HepG2 (cell line): ENCODE results near the gene SP1. TPM values are rescaled to one million over a fixed set of nuclear protein-coding genes. Genes with fewer than 3 reads are reported as not detected.

ENCODE experiments used
- ATAC-seq: fragments of 200-7000 bp; cut with Tn5 transposase; 3 replicates; pipeline ENCODE4 v1.9.1; 2020; ENCODE audit warnings: mild to moderate bottlenecking, moderate library complexity
- BruUV-seq: library from RNA; stranded (reverse); fragments of 400-500 nt; replicated peaks from 2 replicates; lab custom pipeline; 2021; lab: Mats Ljungman, UMichigan
- CTCF ChIA-PET: fragments of 300-600 bp; formaldehyde crosslinking; extraction: SDS; loops from one replicate; lab custom pipeline; 2021; ENCODE audit warnings: low total read pairs, inconsistent platforms, low intra/inter-chr PET ratio; lab: Yijun Ruan, JAX
- POLR2A ChIA-PET: fragments of 350-600 bp; sonication (Branson Sonifier 250); formaldehyde crosslinking; loops from one replicate; lab custom pipeline; 2020; ENCODE audit warnings: antibody characterized with exemption, inconsistent platforms; lab: Yijun Ruan, JAX
- DNase-seq: peaks from one replicate; pipeline ENCODE4 v3.0.0-alpha.2; 2015; ENCODE audit warnings: low spot score
- FAIRE-seq: peaks from 3 replicates; lab custom pipeline; 2011; peaks lifted over from hg19 to GRCh38; lab: Jason Lieb, UNC
- H2AFZ ChIP-seq: one replicate; pipeline ENCODE4 v1.6.1; 2011; ENCODE audit warnings: low read length, inconsistent platforms
- H3K27ac ChIP-seq: fragments of 300-600 bp; 3 replicates; pipeline ENCODE4 v1.8.0; 2011; ENCODE audit warnings: mixed run types, mild to moderate bottlenecking, mixed read lengths, low read length, inconsistent platforms; ENCODE audit not compliant: insufficient read depth; ENCODE audit errors: extremely low read length
- H3K27me3 ChIP-seq, 2 experiments: fragments of 200-600 bp in 1 of 2; 2 replicates in 1 of 2; 3 replicates in 1 of 2; pipeline versions ENCODE4 v1.6.0 to v1.8.0; 2011; ENCODE audit warnings: low read length in 2 of 2, mild to moderate bottlenecking in 2 of 2, moderate library complexity in 2 of 2, inconsistent platforms in 1 of 2; ENCODE audit not compliant: insufficient read depth in 2 of 2, control insufficient read depth in 1 of 2
- H3K36me3 ChIP-seq, 2 experiments: fragments of 200-600 bp in 1 of 2; replicated peaks in 1 of 2; 2 replicates in 1 of 2; 3 replicates in 1 of 2; pipeline versions ENCODE4 v1.5.1 to v1.8.0; 2011; ENCODE audit warnings: low read length in 2 of 2, inconsistent platforms in 1 of 2; ENCODE audit not compliant: insufficient read depth in 2 of 2, control insufficient read depth in 1 of 2
- H3K4me1 ChIP-seq: 2 replicates; pipeline ENCODE4 v1.5.1; 2012; ENCODE audit warnings: low read length, inconsistent platforms; ENCODE audit not compliant: insufficient read depth
- H3K4me2 ChIP-seq: 2 replicates; pipeline ENCODE4 v1.6.0; 2011; ENCODE audit warnings: low read depth, low read length, inconsistent platforms
- H3K4me3 ChIP-seq, 3 experiments: fragments of 200-600 bp in 1 of 3; sonication (generic), shearing (Covaris generic) in 1 of 3; replicated peaks in 1 of 3; 2 replicates each; pipeline ENCODE4 v1.5.1; 2011 to 2016; ENCODE audit warnings: low read length in 3 of 3, inconsistent platforms in 2 of 3, low read depth in 2 of 3, mild to moderate bottlenecking in 2 of 3, control low read depth in 1 of 3, mixed read lengths in 1 of 3; ENCODE audit not compliant: insufficient read depth in 1 of 3
- H3K79me2 ChIP-seq: one replicate; pipeline ENCODE4 v1.6.1; 2011; ENCODE audit warnings: low read length, inconsistent platforms; ENCODE audit not compliant: insufficient read depth
- H3K9ac ChIP-seq: 2 replicates; pipeline ENCODE4 v1.6.0; 2011; ENCODE audit warnings: mild to moderate bottlenecking, low read depth, low read length, inconsistent platforms; ENCODE audit not compliant: insufficient read depth
- H3K9me3 ChIP-seq: 2 replicates; pipeline ENCODE4 v1.5.1; 2012; ENCODE audit warnings: mild to moderate bottlenecking, low read length
- H4K20me1 ChIP-seq: 2 replicates; pipeline ENCODE4 v1.6.0; 2011; ENCODE audit warnings: inconsistent platforms, mild to moderate bottlenecking, low read length, moderate library complexity; ENCODE audit not compliant: insufficient read depth
- CTCF ChIP-seq: sonication (generic); formaldehyde crosslinking; IDR thresholded peaks from 2 replicates; pipeline ENCODE4 v1.5.0; 2020; ENCODE audit warnings: mild to moderate bottlenecking, missing genetic modification reagents, moderate library complexity
- DNMT3B ChIP-seq: conservative IDR thresholded peaks from 2 replicates; pipeline ENCODE4 v1.6.1; 2016; ENCODE audit warnings: missing biosample characterization, control low read depth
- HNRNPK ChIP-seq: fragments of 200-400 bp; formaldehyde crosslinking; IDR thresholded peaks from 2 replicates; pipeline ENCODE4 v1.6.1; 2018; ENCODE audit warnings: low read length, low read depth, moderate library complexity, mild to moderate bottlenecking; ENCODE audit not compliant: poor library complexity, severe bottlenecking
- NKX3-1 ChIP-seq: sonication (generic); formaldehyde crosslinking; IDR thresholded peaks from 2 replicates; pipeline ENCODE4 v1.5.0; 2020; ENCODE audit warnings: missing genetic modification reagents
- NR2C2 ChIP-seq: sonication (generic); formaldehyde crosslinking; IDR thresholded peaks from 2 replicates; pipeline ENCODE4 v1.4.0; 2020; ENCODE audit warnings: missing genetic modification reagents, mild to moderate bottlenecking, moderate library complexity, borderline replicate concordance
- ZNF343 ChIP-seq: sonication (generic); formaldehyde crosslinking; IDR thresholded peaks from 2 replicates; pipeline ENCODE4 v1.4.0; 2020; ENCODE audit warnings: mild to moderate bottlenecking, missing genetic modification reagents
- ZNF747 ChIP-seq: sonication (generic); formaldehyde crosslinking; IDR thresholded peaks from 2 replicates; pipeline ENCODE4 v1.8.1; 2023; ENCODE audit warnings: missing genetic modification reagents, mild to moderate bottlenecking, borderline replicate concordance
- WGBS: methylation state at CpG from one replicate; pipeline ENCODE4 v1.1.6; 2017; ENCODE audit warnings: low lambda C conversion rate; 5-methylcytosine and 5-hydroxymethylcytosine counted together
- in situ Hi-C: cut with HindIII; loops from 2 replicates; pipeline ENCODE4 v1.10.0; 2017; ENCODE audit warnings: low pct_unique_long_range_greater_than_20kb; ENCODE audit not compliant: extremely low pct_ligation_motif_present
- intact Hi-C: fragments of 100-400 bp; cut with micrococcal nuclease; formaldehyde crosslinking; loops from one replicate; pipeline ENCODE4 v1.10.0; 2022; ENCODE audit not compliant: unreplicated experiment
- polyA plus RNA-seq, 8 experiments: library from polyadenylated mRNA; depleted of rRNA in 3 of 8; stranded (reverse) in 7 of 8; unstranded in 1 of 8; fragments of >200 nt; fragmentation: Illumina TruSeq in 4 of 8; extraction: Trizol in 4 of 8; gene quantifications; 2 replicates each; pipeline versions ENCODE4 v1.2.1 to v1.2.3, GENCODE V29; 2011 to 2016; ENCODE audit warnings: low read depth in 4 of 8, missing spikeins in 1 of 8, mixed read lengths in 1 of 8; ENCODE audit not compliant: insufficient read depth in 1 of 8
- total RNA-seq, 5 experiments: library from RNA; depleted of rRNA; stranded (reverse); fragments of >200 nt; fragmentation: Illumina TruSeq; extraction: Trizol; gene quantifications; 2 replicates each; pipeline ENCODE4 v1.2.3, GENCODE V29; 2016; ENCODE audit warnings: low read depth in 1 of 5

Gene SP1
- total and polyA plus RNA-seq, 2 of the 13 experiments (the other 11 are each of a cell fraction or from before 2014, with no cell fraction given), result 26.5 to 27.5 TPM

- CTCF ChIA-PET, result interaction anchor here (1.1 to 2.2 kb wide), 2 partner anchors 19 to 132 kb away, joined by 3 to 14 read pairs; no protein-coding TSS in a partner anchor
- Histone ChIP-seq H3K79me2 (no peaks in the 10 kb centered on the region), H3K36me3 (no peaks in the 10 kb centered on the region), H3K4me3 (peak overlapping the region in 1 of 3 experiments; percentile 82; a peak in 1 of 6 replicates), H4K20me1 (no peaks in the 10 kb centered on the region), H2AFZ (no peak overlapping the region), H3K4me1 (peaks cover 17% of the 10 kb centered on the region), H3K27me3 (peaks cover 1 to 30% of the 10 kb centered on the region in 2 experiments), H3K9ac (no peak overlapping the region), H3K27ac (no peak overlapping the region), H3K9me3 (no peaks in the 10 kb centered on the region), H3K4me2 (peak overlapping the region; percentile 94; the same call in 1 of the 2 replicates)
- TF ChIP-seq HNRNPK (peak; percentile 45), ZNF343 (CRISPR knock-in tag) (no peak)
- ATAC-seq (no peak), FAIRE-seq (no peak), DNase-seq (no peak)
- in situ Hi-C loops (no loop called here), intact Hi-C loops (no loop called here)
- POLR2A ChIA-PET, result interaction anchor here (1.4 to 2.5 kb wide), 5 partner anchors 19 to 157 kb away, joined by 3 to 23 read pairs (median 10); partner anchors contain the start of genes AAAS, PRR13 and TARBP2
- no TSS peak for BruUV-seq
- 62% methylated on average over 4 of the region's 4 CpGs for WGBS
Observed at GRCh38 chr12:53343969-53344368, 36.0 kb upstream of the SP1 start.

- no peak for FAIRE-seq
- Histone ChIP-seq H3K4me2 (peak overlapping the region; percentile 94), H3K36me3 (no peaks in the 10 kb centered on the region), H3K27ac (no peak overlapping the region), H3K79me2 (no peaks in the 10 kb centered on the region), H4K20me1 (no peaks in the 10 kb centered on the region), H2AFZ (no peak overlapping the region), H3K4me3 (peak overlapping the region in 2 of 3 experiments; percentile 79 to 82; a peak in 4 of 6 replicates), H3K9me3 (no peaks in the 10 kb centered on the region), H3K4me1 (peaks cover 17% of the 10 kb centered on the region), H3K27me3 (peaks cover 1 to 30% of the 10 kb centered on the region in 2 experiments; a peak in 4 of 5 replicates), H3K9ac (no peak overlapping the region)
- no peak for DNase-seq
- ChIA-PET POLR2A (interaction anchor here (0.9 to 2.5 kb wide), 9 partner anchors 20 to 156 kb away, joined by 3 to 23 read pairs (median 6); partner anchors contain the start of genes AAAS, PFDN5, PRR13 and SP1), CTCF (interaction anchor here (0.7 to 2.5 kb wide), 6 partner anchors 17 to 133 kb away, joined by 3 to 14 read pairs (median 5); no protein-coding TSS in a partner anchor)
- WGBS, result 4% methylated on average over 5 of the region's 19 CpGs
- in situ Hi-C loops, result no loop called here
- TF ChIP-seq NKX3-1 (no peak), NR2C2 (0 out of 2 replicates have a peak, but pooled peaks have one; percentile 6), ZNF747 (CRISPR knock-in tag) (no peak), DNMT3B (CRISPR knock-in tag) (no peak), CTCF (CRISPR knock-in tag) (peak; percentile 10; the same call in 1 of the 2 replicates)
- no TSS peak for BruUV-seq
- ATAC-seq, result no peak; the same call in 2 of the 3 replicates
- intact Hi-C loops, result no loop called here
Observed at GRCh38 chr12:53344487-53344823, 35.5 kb upstream of the SP1 start.
